HepG2 (cell line): ENCODE measurements around the gene HECTD1. TPM values are rescaled to one million over a fixed set of nuclear protein-coding genes. Genes with fewer than 3 reads are reported as not detected.
A peak's percentile ranks its signal among the peaks of the same experiment; 100 is the strongest.

Experiments
- ATAC-seq: fragments of 200-7000 bp; cut with Tn5 transposase; 3 replicates; pipeline ENCODE4 v1.9.1; 2020; ENCODE audit warnings: mild to moderate bottlenecking, moderate library complexity
- BruUV-seq: library from RNA; stranded (reverse); fragments of 400-500 nt; replicated peaks from 2 replicates; lab custom pipeline; 2021; lab: Mats Ljungman, UMichigan
- CTCF ChIA-PET: fragments of 300-600 bp; formaldehyde crosslinking; extraction: SDS; loops from one replicate; lab custom pipeline; 2021; ENCODE audit warnings: low total read pairs, inconsistent platforms, low intra/inter-chr PET ratio; lab: Yijun Ruan, JAX
- POLR2A ChIA-PET: fragments of 350-600 bp; sonication (Branson Sonifier 250); formaldehyde crosslinking; loops from one replicate; lab custom pipeline; 2020; ENCODE audit warnings: antibody characterized with exemption, inconsistent platforms; lab: Yijun Ruan, JAX
- DNase-seq: peaks from one replicate; pipeline ENCODE4 v3.0.0-alpha.2; 2015; ENCODE audit warnings: low spot score
- FAIRE-seq: peaks from 3 replicates; lab custom pipeline; 2011; peaks lifted over from hg19 to GRCh38; lab: Jason Lieb, UNC
- H2AFZ ChIP-seq: one replicate; pipeline ENCODE4 v1.6.1; 2011; ENCODE audit warnings: low read length, inconsistent platforms
- H3K27ac ChIP-seq: fragments of 300-600 bp; 3 replicates; pipeline ENCODE4 v1.8.0; 2011; ENCODE audit warnings: mixed run types, mild to moderate bottlenecking, mixed read lengths, low read length, inconsistent platforms; ENCODE audit not compliant: insufficient read depth; ENCODE audit errors: extremely low read length
- H3K27me3 ChIP-seq, 2 experiments: fragments of 200-600 bp in 1 of 2; 2 replicates in 1 of 2; 3 replicates in 1 of 2; pipeline versions ENCODE4 v1.6.0 to v1.8.0; 2011; ENCODE audit warnings: low read length in 2 of 2, mild to moderate bottlenecking in 2 of 2, moderate library complexity in 2 of 2, inconsistent platforms in 1 of 2; ENCODE audit not compliant: insufficient read depth in 2 of 2, control insufficient read depth in 1 of 2
- H3K36me3 ChIP-seq, 2 experiments: fragments of 200-600 bp in 1 of 2; replicated peaks in 1 of 2; 2 replicates in 1 of 2; 3 replicates in 1 of 2; pipeline versions ENCODE4 v1.5.1 to v1.8.0; 2011; ENCODE audit warnings: low read length in 2 of 2, inconsistent platforms in 1 of 2; ENCODE audit not compliant: insufficient read depth in 2 of 2, control insufficient read depth in 1 of 2
- H3K4me1 ChIP-seq: 2 replicates; pipeline ENCODE4 v1.5.1; 2012; ENCODE audit warnings: low read length, inconsistent platforms; ENCODE audit not compliant: insufficient read depth
- H3K4me2 ChIP-seq: 2 replicates; pipeline ENCODE4 v1.6.0; 2011; ENCODE audit warnings: low read depth, low read length, inconsistent platforms
- H3K4me3 ChIP-seq, 3 experiments: fragments of 200-600 bp in 1 of 3; sonication (generic), shearing (Covaris generic) in 1 of 3; replicated peaks in 1 of 3; 2 replicates each; pipeline ENCODE4 v1.5.1; 2011 to 2016; ENCODE audit warnings: low read length in 3 of 3, inconsistent platforms in 2 of 3, low read depth in 2 of 3, mild to moderate bottlenecking in 2 of 3, control low read depth in 1 of 3, mixed read lengths in 1 of 3; ENCODE audit not compliant: insufficient read depth in 1 of 3
- H3K79me2 ChIP-seq: one replicate; pipeline ENCODE4 v1.6.1; 2011; ENCODE audit warnings: low read length, inconsistent platforms; ENCODE audit not compliant: insufficient read depth
- H3K9ac ChIP-seq: 2 replicates; pipeline ENCODE4 v1.6.0; 2011; ENCODE audit warnings: mild to moderate bottlenecking, low read depth, low read length, inconsistent platforms; ENCODE audit not compliant: insufficient read depth
- H3K9me3 ChIP-seq: 2 replicates; pipeline ENCODE4 v1.5.1; 2012; ENCODE audit warnings: mild to moderate bottlenecking, low read length
- H4K20me1 ChIP-seq: 2 replicates; pipeline ENCODE4 v1.6.0; 2011; ENCODE audit warnings: inconsistent platforms, mild to moderate bottlenecking, low read length, moderate library complexity; ENCODE audit not compliant: insufficient read depth
- CBX1 ChIP-seq: IDR thresholded peaks from one replicate; pipeline ENCODE4 v1.6.1; 2016; ENCODE audit warnings: antibody characterized with exemption, low read depth
- HIVEP1 ChIP-seq: sonication (generic); formaldehyde crosslinking; IDR thresholded peaks from 2 replicates; pipeline ENCODE4 v1.4.0; 2020; ENCODE audit warnings: mild to moderate bottlenecking, missing genetic modification reagents
- HNF1A ChIP-seq, 2 experiments: sonication (generic) in 1 of 2; formaldehyde crosslinking in 1 of 2; IDR thresholded peaks; 2 replicates each; pipeline versions ENCODE4 v1.4.0 to v1.6.1; 2016 to 2020; ENCODE audit warnings: borderline replicate concordance in 1 of 2, low read depth in 1 of 2, mild to moderate bottlenecking in 1 of 2, missing genetic modification reagents in 1 of 2
- MAX ChIP-seq: IDR thresholded peaks from 2 replicates; pipeline ENCODE4 v1.6.1; 2012; ENCODE audit warnings: inconsistent platforms
- NCOA2 ChIP-seq: sonication (generic); formaldehyde crosslinking; IDR thresholded peaks from 2 replicates; pipeline ENCODE4 v1.8.0; 2022; ENCODE audit warnings: inconsistent platforms
- NFATC3 ChIP-seq: sonication (generic); formaldehyde crosslinking; IDR thresholded peaks from 2 replicates; pipeline ENCODE4 v1.5.1; 2020; ENCODE audit warnings: mild to moderate bottlenecking, missing genetic modification reagents
- PITX1 ChIP-seq: sonication (generic); formaldehyde crosslinking; IDR thresholded peaks from 2 replicates; pipeline ENCODE4 v1.5.1; 2020; ENCODE audit warnings: mild to moderate bottlenecking, missing genetic modification reagents
- RBM22 ChIP-seq: fragments of 200-400 bp; formaldehyde crosslinking; optimal IDR thresholded peaks from 2 replicates; pipeline ENCODE3; 2017; ENCODE audit warnings: mild to moderate bottlenecking, low read length, moderate library complexity
- SP4 ChIP-seq: sonication (generic); formaldehyde crosslinking; IDR thresholded peaks from 2 replicates; pipeline ENCODE4 v1.8.1; 2023; ENCODE audit warnings: mild to moderate bottlenecking, missing genetic modification reagents
- ZNF335 ChIP-seq: sonication (generic); formaldehyde crosslinking; IDR thresholded peaks from 2 replicates; pipeline ENCODE4 v1.4.0; 2020; ENCODE audit warnings: missing genetic modification reagents
- ZNF460 ChIP-seq: sonication (generic); formaldehyde crosslinking; IDR thresholded peaks from 2 replicates; pipeline ENCODE4 v1.5.1; 2020; ENCODE audit warnings: missing genetic modification reagents, mild to moderate bottlenecking, borderline replicate concordance
- ZNF484 ChIP-seq: sonication (generic); formaldehyde crosslinking; IDR thresholded peaks from 2 replicates; pipeline ENCODE4 v1.5.1; 2020; ENCODE audit warnings: mild to moderate bottlenecking, low read depth, missing genetic modification reagents, borderline replicate concordance
- WGBS: methylation state at CpG from one replicate; pipeline ENCODE4 v1.1.6; 2017; ENCODE audit warnings: low lambda C conversion rate; 5-methylcytosine and 5-hydroxymethylcytosine counted together
- in situ Hi-C: cut with HindIII; loops from 2 replicates; pipeline ENCODE4 v1.10.0; 2017; ENCODE audit warnings: low pct_unique_long_range_greater_than_20kb; ENCODE audit not compliant: extremely low pct_ligation_motif_present
- intact Hi-C: fragments of 100-400 bp; cut with micrococcal nuclease; formaldehyde crosslinking; loops from one replicate; pipeline ENCODE4 v1.10.0; 2022; ENCODE audit not compliant: unreplicated experiment
- polyA plus RNA-seq, 8 experiments: library from polyadenylated mRNA; depleted of rRNA in 3 of 8; stranded (reverse) in 7 of 8; unstranded in 1 of 8; fragments of >200 nt; fragmentation: Illumina TruSeq in 4 of 8; extraction: Trizol in 4 of 8; gene quantifications; 2 replicates each; pipeline versions ENCODE4 v1.2.1 to v1.2.3, GENCODE V29; 2011 to 2016; ENCODE audit warnings: low read depth in 4 of 8, missing spikeins in 1 of 8, mixed read lengths in 1 of 8; ENCODE audit not compliant: insufficient read depth in 1 of 8
- total RNA-seq, 5 experiments: library from RNA; depleted of rRNA; stranded (reverse); fragments of >200 nt; fragmentation: Illumina TruSeq; extraction: Trizol; gene quantifications; 2 replicates each; pipeline ENCODE4 v1.2.3, GENCODE V29; 2016; ENCODE audit warnings: low read depth in 1 of 5

The HECTD1 gene
- total and polyA plus RNA-seq, 2 of the 13 experiments (the other 11 are each of a cell fraction or from before 2014, with no cell fraction given) = 312 to 560 TPM

- Histone ChIP-seq H3K4me1 (no peaks in the 10 kb centered on the region), H3K9ac (no peak overlapping the region), H3K79me2 (no peaks in the 10 kb centered on the region), H3K27me3 (no peaks in the 10 kb centered on the region), H2AFZ (no peak overlapping the region), H3K27ac (no peak overlapping the region), H3K4me2 (no peak overlapping the region), H3K9me3 (no peaks in the 10 kb centered on the region), H3K36me3 (peaks cover 46 to 93% of the 10 kb centered on the region in 2 experiments), H3K4me3 (no peak overlapping the region), H4K20me1 (no peaks in the 10 kb centered on the region)
- DNase-seq (no peak), FAIRE-seq (no peak), ATAC-seq (peak; percentile 16)
- POLR2A ChIA-PET = no interaction called here
- in situ Hi-C loops (no loop called here), intact Hi-C loops (no loop called here)
- CTCF ChIA-PET = no interaction called here
- WGBS = 97% methylated on average over 11 of the region's 11 CpGs
- no TSS peak for BruUV-seq
- TF ChIP-seq CBX1 (no peak), HIVEP1 (CRISPR knock-in tag) (0 out of 2 replicates have a peak, but pooled peaks have one; percentile 28), SP4 (CRISPR knock-in tag) (no peak), NFATC3 (CRISPR knock-in tag) (no peak), ZNF460 (no peak), ZNF335 (CRISPR knock-in tag) (no peak), HNF1A (IDR thresholded peaks at IDR 0.05; ENCODE audit: low read depth) (no peak), HNF1A (CRISPR knock-in tag; IDR thresholded peaks at IDR 0.05; ENCODE audit: borderline replicate concordance) (no peak), MAX (no peak), PITX1 (0 out of 2 replicates have a peak, but pooled peaks have one; percentile 26), ZNF484 (no peak), NCOA2 (CRISPR knock-in tag) (no peak), RBM22 (peak; percentile 62)
These were observed 65.0 kb downstream of the HECTD1 start for GRCh38 chr14:31142455-31143087.
